ENCODE measurements around the gene RAMP1.

RAMP1 gene

GRCh38 chr2:237895544-237896506 lies 36.4 kb downstream of the RAMP1 start:
- DNase-seq = peak in 2 of 3 experiments; percentile 71 to 73

- DNase-seq = no peak
These were observed 37.1 kb downstream of the RAMP1 start for GRCh38 chr2:237896507-237896892.

DNA sequence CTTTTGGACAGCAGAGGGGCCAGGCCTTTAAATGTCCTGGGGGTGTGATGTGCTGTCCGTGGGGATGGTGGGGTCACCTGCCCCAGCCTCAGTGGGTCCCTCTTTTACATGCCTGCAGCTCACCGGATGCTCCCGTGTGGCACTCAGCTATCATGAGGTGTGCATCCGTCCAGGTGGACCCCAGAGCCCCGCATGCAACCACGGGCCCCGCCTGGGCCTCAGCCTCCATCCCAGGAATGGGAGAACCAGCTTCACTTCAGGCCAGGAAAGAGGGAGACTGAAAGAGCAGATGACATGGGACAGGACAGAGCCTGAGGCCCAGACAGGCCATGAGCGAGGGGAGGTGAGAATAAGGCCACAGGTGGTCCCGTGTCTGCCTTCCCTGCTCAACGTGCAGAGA lies 37.5 kb downstream of the RAMP1 start:
- no peak for DNase-seq

DNA sequence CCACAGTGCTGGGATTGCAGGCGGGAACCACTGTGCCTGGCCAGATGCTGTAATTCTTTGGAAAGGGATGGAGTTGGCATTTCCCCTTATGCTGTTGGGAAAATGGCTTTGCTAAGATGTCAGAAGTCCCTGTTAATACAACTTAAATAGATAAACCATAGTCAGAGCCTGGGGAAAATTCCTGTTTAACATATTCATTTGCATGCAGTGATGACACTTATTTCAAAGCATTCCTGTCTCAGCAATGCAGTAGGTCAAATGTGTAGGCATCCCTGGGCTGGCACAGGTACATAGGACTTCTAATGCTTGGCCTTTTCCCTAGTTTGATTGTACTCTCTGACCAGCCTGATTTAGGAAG lies 38.6 kb downstream of the RAMP1 start:
- no peak for DNase-seq

DNA sequence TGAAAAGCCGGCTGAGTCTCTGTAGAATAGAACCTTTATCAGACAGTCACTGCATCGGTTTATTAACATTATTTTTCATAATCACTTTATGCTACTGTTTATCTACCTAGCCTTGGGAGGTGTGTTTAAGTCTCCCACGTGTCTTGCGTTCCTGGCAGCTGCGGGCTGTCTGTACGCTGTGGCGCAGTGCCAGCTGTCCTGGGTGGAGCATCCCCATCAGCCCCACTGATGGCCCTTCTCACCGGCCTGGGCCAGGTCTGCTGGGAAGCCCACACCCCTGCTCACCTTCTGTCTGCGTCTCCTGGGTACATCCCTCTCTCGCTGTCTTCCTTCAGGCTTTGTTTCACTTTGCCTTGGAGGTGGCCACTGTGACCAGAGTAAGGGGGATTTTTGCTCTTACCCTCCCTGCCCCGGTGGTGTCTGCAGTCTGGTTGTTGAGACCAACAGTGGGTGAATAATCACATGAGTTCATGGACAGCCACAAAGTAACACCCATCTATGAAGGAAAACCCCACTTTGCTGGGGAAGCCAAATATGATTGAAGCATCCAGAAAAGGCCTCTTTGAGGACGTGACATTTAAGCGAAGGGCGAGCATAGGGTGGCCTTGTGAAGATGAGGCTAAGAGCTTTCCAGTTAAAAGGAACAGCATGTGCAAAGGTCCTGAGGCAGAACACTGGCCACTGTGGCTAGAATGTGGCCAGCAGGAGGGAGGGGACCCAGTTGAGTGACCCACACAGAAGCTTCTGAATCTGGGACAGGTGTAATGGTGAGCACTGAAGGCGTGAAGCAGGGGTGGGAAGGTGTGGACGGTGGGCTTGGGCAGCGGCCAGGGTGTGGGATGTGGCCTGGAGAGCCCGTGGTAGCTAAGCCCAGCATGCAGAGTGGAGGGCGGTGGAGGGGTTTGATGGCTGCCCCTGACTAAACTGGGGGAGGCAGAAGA lies 41.7 kb downstream of the RAMP1 start:
- peak in 2 of 3 experiments; percentile 15 to 47 for DNase-seq

DNA sequence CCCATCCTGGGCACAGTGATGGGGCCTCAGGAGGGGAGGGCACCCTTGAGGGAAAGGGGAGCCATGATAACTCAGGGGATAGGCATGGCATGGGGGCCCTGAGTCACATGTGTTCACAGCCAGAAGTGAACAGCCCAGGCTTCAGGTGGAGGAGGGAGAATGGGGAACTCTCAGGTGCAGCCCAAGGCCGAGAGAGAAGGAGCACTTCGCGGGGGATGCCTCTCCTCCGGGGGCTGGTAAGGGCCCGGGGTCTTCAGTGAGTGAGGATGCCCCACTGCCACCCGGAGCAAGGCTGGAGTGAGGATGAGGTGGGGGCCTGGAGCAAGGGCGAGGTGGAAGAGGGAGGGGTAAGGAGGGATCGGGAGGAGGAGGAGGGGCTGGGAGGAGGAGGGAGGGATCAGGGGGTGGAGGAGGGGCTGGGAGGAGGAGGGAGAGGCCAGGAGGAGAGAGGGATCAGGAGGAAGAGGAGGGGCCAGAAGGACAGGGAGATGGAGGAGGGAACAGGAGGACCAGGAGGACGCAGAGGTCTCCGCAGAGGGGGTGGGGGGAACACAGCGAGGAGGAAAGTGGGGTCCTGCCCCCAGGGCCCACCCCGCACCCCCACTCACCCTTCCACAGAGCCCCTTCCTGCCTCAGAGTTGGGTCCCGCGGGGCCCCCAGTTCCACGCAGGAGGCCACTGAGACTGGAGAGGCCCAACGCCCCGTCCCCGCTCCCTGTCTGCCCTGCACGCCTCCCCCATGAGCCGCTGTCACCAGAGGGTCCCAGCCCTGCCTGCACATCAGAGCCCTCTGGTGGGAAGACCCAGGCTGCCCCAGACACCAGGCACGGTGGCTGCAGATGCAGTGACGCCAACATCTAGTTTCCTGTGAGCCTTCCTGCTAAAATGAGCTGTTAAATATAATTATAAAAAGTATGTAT lies 42.8 kb downstream of the RAMP1 start:
- DNase-seq = no peak

GRCh38 chr2:237904831-237905599 lies 45.6 kb downstream of the RAMP1 start:
- no peak for DNase-seq

DNA sequence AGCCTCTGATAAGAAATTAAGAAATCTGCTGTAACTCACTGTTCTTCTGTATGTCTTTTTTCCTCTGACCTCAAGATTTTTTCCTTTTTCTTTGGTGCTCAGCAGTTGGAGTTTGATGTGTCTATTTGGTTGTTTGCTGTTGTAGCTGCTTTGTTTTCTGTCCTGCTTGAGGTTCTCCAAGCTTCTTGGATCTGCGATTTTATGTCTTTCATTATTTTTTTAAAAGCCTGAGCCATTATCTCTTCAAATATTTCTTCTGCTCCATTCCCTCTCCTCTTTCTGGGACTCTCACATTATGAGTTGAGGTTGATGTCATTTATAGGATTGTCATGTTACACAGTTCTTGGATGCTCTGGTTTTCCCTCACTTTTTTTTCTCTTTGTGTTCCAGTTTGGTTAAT lies 47.7 kb downstream of the RAMP1 start:
- no peak for DNase-seq

DNA sequence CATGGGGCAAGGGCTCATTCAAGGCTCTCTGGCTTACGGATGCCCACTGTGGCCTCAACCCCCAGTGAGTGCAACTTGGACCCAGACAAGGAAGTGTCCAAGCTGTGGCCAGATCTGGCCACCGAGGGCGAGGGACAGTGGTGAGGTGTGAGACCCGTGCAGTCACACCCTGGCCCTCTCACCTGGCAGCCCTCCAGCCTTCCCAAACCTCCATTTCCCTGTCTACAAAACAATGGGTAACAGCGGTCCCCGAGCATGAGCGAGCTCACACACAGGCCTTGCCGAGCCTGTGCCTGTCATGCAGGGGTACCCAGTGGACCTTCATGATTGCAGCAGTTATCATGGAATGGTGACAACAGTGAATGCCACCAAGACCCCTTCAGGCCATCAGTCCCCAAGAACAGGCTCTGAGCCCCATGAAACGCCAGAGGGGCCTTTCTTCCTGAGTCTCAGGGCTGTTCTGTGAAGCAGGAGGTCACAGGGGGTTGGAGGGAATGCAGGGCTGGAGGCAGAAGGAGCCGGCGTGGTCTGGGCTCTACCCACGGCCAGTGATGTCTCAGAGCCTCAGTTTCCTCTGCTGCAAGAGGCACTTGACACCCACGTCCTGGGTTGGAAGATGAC lies 49.8 kb downstream of the RAMP1 start:
- no peak for DNase-seq

DNA sequence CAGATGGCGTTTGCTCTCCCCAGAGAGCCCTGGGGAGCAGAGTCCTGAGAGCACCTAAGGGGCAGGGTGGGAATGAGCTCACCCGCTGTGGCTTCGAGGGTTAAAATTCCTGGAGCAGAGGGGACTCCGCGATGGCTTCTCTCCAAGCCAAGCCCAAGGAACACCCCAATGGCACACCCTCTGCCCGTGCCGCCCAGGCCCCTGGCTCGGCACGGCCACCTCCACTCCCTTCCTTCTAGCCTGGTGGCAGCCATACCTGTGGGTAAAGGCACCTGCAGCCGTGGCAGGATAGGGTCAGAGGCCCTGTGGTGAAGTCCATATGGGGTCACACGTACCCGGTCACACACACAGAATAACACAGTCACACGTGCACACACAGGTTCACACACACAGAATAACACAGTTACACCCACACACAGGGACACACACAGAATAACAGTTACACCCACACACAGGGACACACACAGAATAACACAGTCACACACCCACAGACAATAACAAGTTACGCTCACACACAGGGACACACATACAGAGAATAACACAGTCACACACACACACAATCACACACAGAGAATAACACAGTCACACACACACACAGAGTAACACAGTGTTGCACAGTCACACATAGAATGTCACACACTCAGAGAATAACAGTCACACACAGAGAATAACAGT lies 50.5 kb downstream of the RAMP1 start:
- DNase-seq = no peak

- no peak for DNase-seq
These were observed 51.3 kb downstream of the RAMP1 start for GRCh38 chr2:237910576-237911362.

DNA sequence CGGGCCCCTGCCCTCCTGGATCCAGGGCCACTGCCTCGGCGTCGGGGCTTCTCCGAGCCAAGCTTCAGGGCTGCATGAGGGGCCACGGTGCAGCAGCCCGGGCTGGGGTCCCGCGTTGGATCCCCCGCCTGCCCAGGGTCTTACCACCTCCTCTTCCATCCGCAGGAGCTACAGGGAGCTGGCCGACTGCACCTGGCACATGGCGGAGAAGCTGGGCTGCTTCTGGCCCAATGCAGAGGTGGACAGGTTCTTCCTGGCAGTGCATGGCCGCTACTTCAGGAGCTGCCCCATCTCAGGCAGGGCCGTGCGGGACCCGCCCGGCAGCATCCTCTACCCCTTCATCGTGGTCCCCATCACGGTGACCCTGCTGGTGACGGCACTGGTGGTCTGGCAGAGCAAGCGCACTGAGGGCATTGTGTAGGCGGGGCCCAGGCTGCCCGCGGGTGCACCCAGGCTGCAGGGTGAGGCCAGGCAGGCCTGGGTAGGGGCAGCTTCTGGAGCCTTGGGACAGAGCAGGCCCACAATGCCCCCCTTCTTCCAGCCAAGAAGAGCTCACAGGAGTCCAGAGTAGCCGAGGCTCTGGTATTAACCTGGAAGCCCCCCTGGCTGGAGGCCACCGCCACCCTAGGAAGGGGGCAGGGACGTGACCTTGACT lies 52.1 kb downstream of the RAMP1 start:
- DNase-seq = no peak

GRCh38 chr2:237912271-237913192 lies 53.1 kb downstream of the RAMP1 start:
- DNase-seq = no peak

- no peak for DNase-seq
These were observed 53.9 kb downstream of the RAMP1 start for GRCh38 chr2:237913193-237913917.

- DNase-seq = no peak
These were observed 56.2 kb downstream of the RAMP1 start for GRCh38 chr2:237915576-237915975.

- no peak for DNase-seq
These were observed 56.9 kb downstream of the RAMP1 start for GRCh38 chr2:237916296-237916695.

DNA sequence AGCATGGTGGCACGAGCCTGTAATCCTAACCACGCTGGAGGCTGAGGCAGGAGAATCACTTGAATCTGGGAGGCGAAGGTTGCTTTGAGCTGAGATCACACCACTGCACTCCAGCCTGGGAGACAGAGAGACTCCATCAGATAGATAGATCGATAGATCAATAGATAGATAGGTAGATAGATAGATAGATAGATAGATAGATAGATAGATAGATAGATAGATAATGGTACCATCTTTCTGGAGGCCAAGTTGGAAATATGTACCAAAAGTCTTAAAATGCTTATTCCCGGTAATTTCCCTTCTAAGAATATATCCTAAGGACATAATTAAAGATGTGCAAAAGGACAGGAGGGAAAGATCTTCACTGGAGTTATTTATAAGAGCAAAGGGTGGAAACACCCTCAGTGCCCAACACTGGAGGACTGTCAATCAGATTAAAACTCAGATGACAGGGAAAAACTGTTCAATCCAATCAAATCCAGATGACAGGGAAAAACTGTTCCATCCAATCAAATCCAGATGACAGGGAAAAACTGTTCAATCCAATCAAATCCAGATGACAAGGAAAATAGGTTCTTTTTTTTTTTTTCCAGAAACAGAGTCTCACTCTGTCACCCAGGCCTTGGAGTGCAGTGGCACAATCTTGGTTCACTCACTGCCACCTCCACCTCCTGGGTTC lies 58.4 kb downstream of the RAMP1 start:
- no peak for DNase-seq
